Measurements from ENCODE around the gene HPCAL1. TPM values are rescaled to one million over a fixed set of nuclear protein-coding genes. Genes with fewer than 3 reads are reported as not detected.

Gene HPCAL1
- total RNA-seq, 1 experiment from 2014 or later: 26.9 TPM

GRCh38 chr2:10277293-10278028 lies 25.2 kb upstream of the HPCAL1 start:
- H3K27me3 ChIP-seq (replicated peaks; ENCODE audit: control insufficient read depth, insufficient read depth, low read length): no peaks in the 10 kb centered on the region; the same call in 1 of the 2 replicates
- intact Hi-C loops (cut with micrococcal nuclease; ENCODE audit: unreplicated experiment): loop anchor here (10.0 kb wide), 1 partner anchor 157 kb away; no protein-coding TSS in a partner anchor
- H3K4me1 ChIP-seq: peaks cover 6% of the 10 kb centered on the region; the same call in 1 of the 2 replicates
- ChIA-PET CTCF (interaction anchor here (1.1 kb wide), 1 partner anchor 12 kb away, joined by 3 read pairs; no protein-coding TSS in a partner anchor), POLR2A (no interaction called here)
- H3K27ac Mint-ChIP-seq (ENCODE audit: unreplicated experiment): no peak overlapping the region
- H3K4me1 Mint-ChIP-seq (ENCODE audit: low read depth, unreplicated experiment): peaks cover 10% of the 10 kb centered on the region
- H3K36me3 Mint-ChIP-seq (ENCODE audit: insufficient read depth, unreplicated experiment): no peaks in the 10 kb centered on the region
- no peak for DNase-seq
- no peaks in the 10 kb centered on the region for H3K27me3 Mint-ChIP-seq (ENCODE audit: insufficient read depth, unreplicated experiment)
- H3K9me3 Mint-ChIP-seq (ENCODE audit: unreplicated experiment): no peaks in the 10 kb centered on the region
- H3K36me3 ChIP-seq (ENCODE audit: control insufficient read depth, insufficient read depth, low read length): no peaks in the 10 kb centered on the region
- H3K4me3 Mint-ChIP-seq (ENCODE audit: unreplicated experiment): no peak overlapping the region
- TF ChIP-seq, protein P1, sequence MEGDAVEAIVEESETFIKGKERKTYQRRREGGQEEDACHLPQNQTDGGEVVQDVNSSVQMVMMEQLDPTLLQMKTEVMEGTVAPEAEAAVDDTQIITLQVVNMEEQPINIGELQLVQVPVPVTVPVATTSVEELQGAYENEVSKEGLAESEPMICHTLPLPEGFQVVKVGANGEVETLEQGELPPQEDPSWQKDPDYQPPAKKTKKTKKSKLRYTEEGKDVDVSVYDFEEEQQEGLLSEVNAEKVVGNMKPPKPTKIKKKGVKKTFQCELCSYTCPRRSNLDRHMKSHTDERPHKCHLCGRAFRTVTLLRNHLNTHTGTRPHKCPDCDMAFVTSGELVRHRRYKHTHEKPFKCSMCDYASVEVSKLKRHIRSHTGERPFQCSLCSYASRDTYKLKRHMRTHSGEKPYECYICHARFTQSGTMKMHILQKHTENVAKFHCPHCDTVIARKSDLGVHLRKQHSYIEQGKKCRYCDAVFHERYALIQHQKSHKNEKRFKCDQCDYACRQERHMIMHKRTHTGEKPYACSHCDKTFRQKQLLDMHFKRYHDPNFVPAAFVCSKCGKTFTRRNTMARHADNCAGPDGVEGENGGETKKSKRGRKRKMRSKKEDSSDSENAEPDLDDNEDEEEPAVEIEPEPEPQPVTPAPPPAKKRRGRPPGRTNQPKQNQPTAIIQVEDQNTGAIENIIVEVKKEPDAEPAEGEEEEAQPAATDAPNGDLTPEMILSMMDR (IDR thresholded peaks at IDR 0.05; ENCODE audit: insufficient read depth in 1 of 2, low read depth in 1 of 2, low read length in 1 of 2, severe bottlenecking in 1 of 2, unreplicated experiment in 1 of 2): no peak
- H3K9me3 ChIP-seq: no peaks in the 10 kb centered on the region
- H3K4me3 ChIP-seq (ENCODE audit: low read depth, low read length): no peak overlapping the region
- BruUV-seq (replicated peaks): no TSS peak

DNA sequence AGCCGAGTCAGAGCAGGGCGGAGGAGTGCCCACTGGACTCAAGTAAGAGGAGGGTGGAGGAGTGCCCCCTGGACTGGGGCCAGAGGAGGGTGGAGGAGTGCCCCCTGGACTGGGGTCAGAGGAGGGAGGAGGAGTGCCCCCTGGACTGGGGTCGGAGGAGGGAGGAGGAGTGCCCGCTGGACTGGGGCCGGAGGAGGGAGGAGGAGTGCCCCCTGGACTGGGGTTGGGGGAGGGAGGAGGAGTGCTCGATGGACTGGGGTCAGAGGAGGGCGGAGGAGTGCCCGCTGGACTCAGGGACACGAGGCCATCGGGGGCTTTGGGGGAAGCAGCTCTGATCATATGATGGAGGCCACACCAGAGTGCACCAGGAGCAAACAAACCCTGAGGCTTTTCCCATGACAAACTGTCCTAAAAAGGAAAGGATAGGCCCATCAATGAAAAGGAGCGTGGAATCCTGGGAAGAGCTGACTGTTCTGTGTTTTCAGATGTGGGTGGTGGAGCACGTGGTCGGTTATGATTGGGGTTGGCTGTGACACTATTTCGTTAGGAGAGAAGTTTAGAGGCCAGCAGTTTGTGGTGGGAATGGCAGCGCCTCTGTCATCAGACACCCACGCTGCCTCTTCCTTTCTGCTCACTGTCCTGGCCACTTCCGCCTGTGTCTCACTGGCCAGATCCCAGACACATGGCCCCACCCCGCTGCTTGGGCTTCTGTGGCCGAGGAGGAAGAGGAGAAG lies 24.5 kb upstream of the HPCAL1 start:
- POLR2A ChIA-PET: no interaction called here
- Histone ChIP-seq H3K4me3 (ENCODE audit: low read depth, low read length) (no peak overlapping the region), H3K9me3 (no peaks in the 10 kb centered on the region), H3K27me3 (replicated peaks; ENCODE audit: control insufficient read depth, insufficient read depth, low read length) (no peaks in the 10 kb centered on the region; the same call in 1 of the 2 replicates), H3K4me1 (peaks cover 11% of the 10 kb centered on the region; the same call in 1 of the 2 replicates), H3K36me3 (ENCODE audit: control insufficient read depth, insufficient read depth, low read length) (no peaks in the 10 kb centered on the region)
- H3K27ac Mint-ChIP-seq (ENCODE audit: unreplicated experiment): peak overlapping the region; percentile 16
- no peak overlapping the region for H3K4me3 Mint-ChIP-seq (ENCODE audit: unreplicated experiment)
- H3K36me3 Mint-ChIP-seq (ENCODE audit: insufficient read depth, unreplicated experiment): no peaks in the 10 kb centered on the region
- no peak for DNase-seq
- TF ChIP-seq, protein P1 (IDR thresholded peaks at IDR 0.05; ENCODE audit: insufficient read depth in 1 of 2, low read depth in 1 of 2, low read length in 1 of 2, severe bottlenecking in 1 of 2, unreplicated experiment in 1 of 2): no peak
- H3K27me3 Mint-ChIP-seq (ENCODE audit: insufficient read depth, unreplicated experiment): no peaks in the 10 kb centered on the region
- H3K9me3 Mint-ChIP-seq (ENCODE audit: unreplicated experiment): no peaks in the 10 kb centered on the region
- BruUV-seq (replicated peaks): no TSS peak
- intact Hi-C loops (cut with micrococcal nuclease; ENCODE audit: unreplicated experiment): loop anchor here (10.0 kb wide), 1 partner anchor 157 kb away; no protein-coding TSS in a partner anchor
- CTCF ChIA-PET: interaction anchor here (1.1 kb wide), 1 partner anchor 11 kb away, joined by 3 read pairs; no protein-coding TSS in a partner anchor
- peaks cover 10% of the 10 kb centered on the region for H3K4me1 Mint-ChIP-seq (ENCODE audit: low read depth, unreplicated experiment)

DNA sequence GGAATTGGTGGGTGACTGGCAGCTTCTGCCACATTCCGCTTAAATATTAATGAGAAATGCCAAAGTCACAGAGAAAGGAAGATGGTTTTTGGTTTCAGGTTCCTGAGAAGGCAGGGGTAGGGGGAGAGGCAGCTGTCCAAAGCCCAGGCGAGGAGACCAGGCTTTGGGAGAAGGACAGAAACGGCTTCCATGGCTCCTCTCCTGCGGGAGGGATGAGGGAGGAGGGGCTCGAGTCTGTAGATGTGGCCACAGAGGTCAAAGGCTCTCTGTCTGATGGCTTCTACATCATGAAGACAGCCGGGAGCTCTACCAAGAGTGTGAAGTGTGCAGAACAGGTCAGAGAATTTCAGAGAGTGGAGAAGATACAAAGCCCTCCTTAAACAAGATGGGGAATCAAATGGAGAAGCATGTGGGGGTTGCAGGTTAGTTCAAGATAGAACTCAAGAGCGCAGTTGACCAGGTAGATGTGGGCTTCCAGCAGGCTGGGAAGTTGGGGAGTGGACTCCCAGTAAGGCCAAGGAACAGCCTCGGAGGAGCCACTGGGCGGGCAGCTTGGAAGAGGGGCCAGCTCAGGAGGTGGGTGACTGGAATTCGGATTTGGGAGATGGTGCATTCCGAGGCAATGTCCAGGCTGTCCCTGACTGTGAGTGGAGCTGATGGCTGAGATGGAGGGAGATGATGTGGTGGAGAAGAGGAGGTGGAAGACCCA lies 23.8 kb upstream of the HPCAL1 start:
- peaks cover 10% of the 10 kb centered on the region for H3K4me1 Mint-ChIP-seq (ENCODE audit: low read depth, unreplicated experiment)

More for the DNA sequence above, 23.8 kb upstream of the HPCAL1 start:
- no TSS peak for BruUV-seq (replicated peaks)
- intact Hi-C loops (cut with micrococcal nuclease; ENCODE audit: unreplicated experiment): loop anchor here (10.0 kb wide), 1 partner anchor 156 kb away; no protein-coding TSS in a partner anchor
- Mint-ChIP-seq H3K27me3 (ENCODE audit: insufficient read depth, unreplicated experiment) (no peaks in the 10 kb centered on the region), H3K36me3 (ENCODE audit: insufficient read depth, unreplicated experiment) (no peaks in the 10 kb centered on the region), H3K27ac (ENCODE audit: unreplicated experiment) (peak overlapping the region; percentile 16), H3K4me3 (ENCODE audit: unreplicated experiment) (no peak overlapping the region), H3K9me3 (ENCODE audit: unreplicated experiment) (no peaks in the 10 kb centered on the region)
- Histone ChIP-seq H3K4me1 (peaks cover 13% of the 10 kb centered on the region; the same call in 1 of the 2 replicates), H3K4me3 (ENCODE audit: low read depth, low read length) (no peak overlapping the region), H3K9me3 (no peaks in the 10 kb centered on the region), H3K27me3 (replicated peaks; ENCODE audit: control insufficient read depth, insufficient read depth, low read length) (no peaks in the 10 kb centered on the region; the same call in 1 of the 2 replicates), H3K36me3 (ENCODE audit: control insufficient read depth, insufficient read depth, low read length) (no peaks in the 10 kb centered on the region)
- POLR2A ChIA-PET: no interaction called here
- CTCF ChIA-PET: no interaction called here
- no peak for DNase-seq
- TF ChIP-seq, protein P1 (IDR thresholded peaks at IDR 0.05; ENCODE audit: insufficient read depth in 1 of 2, low read depth in 1 of 2, low read length in 1 of 2, severe bottlenecking in 1 of 2, unreplicated experiment in 1 of 2): no peak

Data from Caco-2 (cell line).